Measurements from ENCODE around the gene PAPPA2.

PAPPA2 gene

GRCh38 chr1:176775996-176776395 lies 313.0 kb downstream of the PAPPA2 start:
- no peak for DNase-seq

- no peak for DNase-seq
Observed at GRCh38 chr1:176778056-176778455, 315.1 kb downstream of the PAPPA2 start.

DNA sequence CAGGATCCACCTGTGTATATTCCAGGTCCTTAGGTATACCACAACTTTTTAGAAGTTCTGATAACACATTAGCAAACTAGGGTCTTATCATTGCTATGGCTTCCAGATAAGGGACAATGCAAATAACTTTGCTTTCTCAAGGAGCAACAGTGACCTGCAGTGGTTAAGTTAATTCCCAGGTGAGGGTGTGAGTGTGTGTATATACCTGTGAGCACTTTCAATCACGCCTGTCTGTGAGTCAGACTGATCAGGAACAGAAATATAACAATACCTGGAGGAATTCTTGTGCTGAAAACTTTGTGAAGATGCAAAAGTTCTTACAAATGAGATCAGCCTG lies 317.0 kb downstream of the PAPPA2 start:
- DNase-seq = no peak

DNA sequence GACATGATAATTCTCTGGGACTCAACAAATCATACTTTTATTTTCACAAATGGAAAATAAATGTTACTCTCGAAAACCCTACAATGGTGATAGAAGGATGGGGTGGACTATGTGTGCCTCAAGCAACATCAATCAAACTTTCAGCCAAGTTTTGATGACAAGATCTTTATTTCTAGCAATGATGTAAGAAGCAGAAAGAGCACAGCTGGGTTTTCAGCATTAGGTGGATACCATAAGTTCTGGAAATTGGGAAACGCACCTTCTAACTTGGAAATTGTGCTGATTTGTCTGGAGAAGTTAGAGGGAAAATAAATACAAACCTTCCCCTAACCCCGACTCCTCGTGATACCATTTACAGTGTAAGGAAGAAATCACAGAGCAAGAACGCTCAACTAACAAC lies 320.3 kb downstream of the PAPPA2 start:
- DNase-seq = no peak

DNA sequence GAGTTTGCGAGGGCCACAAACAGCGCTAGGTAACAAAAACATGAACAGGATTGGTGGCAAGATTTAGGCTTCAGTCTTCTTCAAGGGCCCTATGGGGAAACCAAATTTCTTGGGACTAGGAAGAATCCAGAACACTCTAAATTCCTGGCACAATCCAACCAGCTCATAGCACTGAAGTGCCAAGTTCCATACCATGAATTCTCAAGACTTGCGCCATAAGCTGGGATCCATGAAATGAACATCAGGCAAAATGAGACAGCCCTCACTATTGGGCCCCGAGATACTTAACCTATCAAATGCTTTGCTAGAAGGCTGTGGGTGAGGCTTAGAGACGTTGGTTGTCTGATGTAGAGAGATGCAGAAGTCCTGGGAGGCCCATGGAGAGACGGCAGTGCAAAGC lies 322.1 kb downstream of the PAPPA2 start:
- DNase-seq = no peak

DNA sequence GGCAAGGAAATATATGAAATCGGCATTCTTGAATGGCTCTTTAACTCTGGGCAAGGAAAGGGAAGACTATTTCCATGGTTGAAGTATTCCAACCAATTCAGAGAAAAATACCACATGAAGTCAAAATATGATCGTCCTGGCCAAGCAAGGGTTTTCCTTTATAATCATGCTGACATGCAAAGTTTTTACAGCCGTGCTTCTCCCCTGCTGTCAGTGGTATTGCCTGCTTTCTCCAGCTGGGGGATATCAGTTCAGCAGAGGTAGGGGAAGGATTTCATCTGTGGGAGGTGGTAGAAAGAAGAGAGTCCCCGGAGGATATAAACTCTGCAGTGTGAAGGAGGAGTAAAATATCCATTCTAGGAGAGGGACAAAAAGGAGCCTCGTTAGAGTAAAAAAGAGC lies 322.8 kb downstream of the PAPPA2 start:
- no peak for DNase-seq

DNA sequence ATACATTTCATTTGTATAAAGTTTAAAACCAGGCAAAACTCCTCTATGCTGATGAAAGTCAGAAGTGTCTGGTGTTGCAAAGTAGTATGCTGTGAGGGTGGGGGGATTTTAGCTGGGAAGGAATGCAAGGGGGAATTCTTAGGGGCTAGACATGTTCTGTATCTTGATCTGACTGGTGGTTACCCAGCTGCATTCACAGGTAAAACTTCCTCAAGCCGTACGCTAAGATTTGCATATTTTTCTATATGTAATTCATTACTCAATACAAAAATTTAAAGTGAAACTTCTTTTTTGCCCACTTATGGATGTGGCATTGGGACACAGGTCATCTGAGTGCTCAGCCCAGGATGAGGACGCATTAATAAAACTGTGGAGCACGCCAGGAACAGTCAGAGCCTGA lies 323.3 kb downstream of the PAPPA2 start:
- DNase-seq = no peak

- DNase-seq = no peak
Observed at GRCh38 chr1:176789571-176790090, 326.7 kb downstream of the PAPPA2 start.

DNA sequence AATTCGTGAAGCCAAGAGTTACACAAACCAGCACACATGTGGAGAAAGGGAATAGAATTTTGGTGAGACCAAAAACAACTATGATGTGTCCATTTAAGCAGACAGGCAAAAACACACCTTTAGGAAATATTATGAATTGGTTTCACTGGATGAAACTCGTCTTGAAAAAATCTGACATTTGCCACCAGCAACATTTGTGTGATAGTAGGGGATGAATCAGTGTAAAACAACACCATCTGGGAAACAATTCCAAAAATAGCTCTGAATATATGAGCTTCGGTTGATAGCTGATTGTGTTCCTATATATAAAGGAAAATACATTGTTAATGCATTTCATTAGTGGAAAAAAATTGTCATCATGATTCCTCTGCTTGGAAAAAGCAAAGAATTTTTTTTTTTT lies 327.8 kb downstream of the PAPPA2 start:
- no peak for DNase-seq

GRCh38 chr1:176791906-176792305 lies 328.9 kb downstream of the PAPPA2 start:
- no peak for DNase-seq

GRCh38 chr1:176794897-176795508 lies 332.0 kb downstream of the PAPPA2 start:
- DNase-seq = no peak

- DNase-seq = no peak
Observed at GRCh38 chr1:176795929-176796328, 333.0 kb downstream of the PAPPA2 start.

DNA sequence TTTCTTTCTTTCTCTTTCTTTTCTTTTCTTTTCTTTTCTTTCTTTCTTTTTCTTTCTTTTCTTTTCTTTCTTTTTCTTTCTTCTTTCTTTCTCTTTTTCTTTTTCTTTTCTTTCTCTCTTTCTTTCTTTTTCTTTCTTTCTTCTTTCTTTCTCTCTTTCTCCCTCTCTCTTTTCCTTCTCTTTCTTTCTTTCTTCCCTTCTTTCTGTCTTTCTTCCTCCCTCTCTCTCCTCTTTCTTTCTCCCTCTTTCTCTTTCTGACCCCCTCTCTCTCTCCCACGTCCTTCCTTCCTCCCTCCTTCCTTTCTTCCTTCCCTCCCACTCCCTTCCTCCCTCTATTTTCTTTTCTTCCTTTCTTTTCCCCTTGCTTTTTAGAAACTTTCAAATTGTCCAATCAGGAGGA lies 333.6 kb downstream of the PAPPA2 start:
- DNase-seq = no peak

DNA sequence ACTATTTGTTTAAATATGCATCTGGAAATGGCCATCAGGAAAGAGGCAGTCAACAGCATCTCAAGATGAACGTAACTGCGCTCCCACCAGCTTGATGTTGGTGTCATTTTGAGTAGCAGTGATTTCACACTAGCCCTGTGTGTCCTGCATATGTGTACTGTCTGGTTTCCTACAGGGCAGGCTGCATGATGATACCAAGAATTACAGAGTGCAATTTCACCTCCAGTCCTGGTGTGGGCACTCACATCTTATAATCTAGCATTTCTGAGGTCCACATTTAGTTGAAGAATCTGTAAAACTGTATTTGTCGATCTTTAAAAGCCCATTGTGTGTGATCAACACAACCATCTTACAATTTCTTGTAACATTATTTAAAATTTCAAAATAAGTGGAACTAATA lies 336.4 kb downstream of the PAPPA2 start:
- DNase-seq = no peak

DNA sequence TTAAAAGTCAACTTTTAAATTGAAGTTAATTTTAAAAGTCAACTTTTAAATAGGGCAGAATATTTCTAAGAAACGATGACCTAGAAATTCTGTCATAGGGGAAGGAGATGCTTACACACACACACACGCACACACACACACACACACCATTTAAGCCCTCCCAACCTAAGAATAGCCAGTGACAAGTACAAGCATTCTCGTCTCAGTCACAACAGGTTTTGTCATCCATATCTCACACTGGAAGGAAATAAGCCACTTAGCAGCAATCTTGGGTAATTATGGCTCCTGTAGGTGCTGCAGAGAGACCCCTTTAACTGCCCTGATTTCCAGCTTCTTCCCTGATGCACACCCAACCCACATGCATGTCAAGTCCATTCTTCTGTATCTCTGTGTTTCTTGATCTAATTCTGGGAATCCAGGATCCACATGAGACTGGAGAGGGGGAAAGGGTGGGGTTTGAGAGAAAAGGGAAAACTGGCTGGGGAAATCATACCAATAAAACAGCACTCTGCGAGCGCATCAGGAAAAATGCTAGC lies 338.1 kb downstream of the PAPPA2 start:
- no peak for DNase-seq

DNA sequence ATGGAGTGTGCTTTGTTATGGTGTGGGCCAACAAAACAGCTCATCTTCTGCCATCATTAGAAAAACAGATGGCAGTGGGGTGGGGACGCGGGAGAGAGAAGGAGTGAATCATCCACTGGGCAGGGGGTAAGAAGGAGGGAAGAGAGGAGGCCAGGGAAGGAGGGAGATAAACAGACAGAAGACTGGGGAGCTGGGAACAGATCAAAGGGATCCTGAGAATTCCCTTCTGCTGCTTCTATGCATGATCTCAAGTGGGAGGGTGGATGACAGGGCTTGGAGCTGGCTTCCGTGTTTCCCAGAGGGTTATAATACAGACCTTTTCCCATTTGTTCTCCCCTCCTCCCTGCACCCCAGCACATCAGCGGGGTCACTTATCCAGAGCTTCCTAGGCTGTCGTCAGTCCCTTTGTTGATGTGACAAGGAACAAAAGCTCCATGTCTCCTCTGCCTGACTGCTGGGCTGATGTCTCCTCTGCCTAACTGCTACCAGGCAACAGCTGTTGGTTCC lies 338.6 kb downstream of the PAPPA2 start:
- DNase-seq = no peak

DNA sequence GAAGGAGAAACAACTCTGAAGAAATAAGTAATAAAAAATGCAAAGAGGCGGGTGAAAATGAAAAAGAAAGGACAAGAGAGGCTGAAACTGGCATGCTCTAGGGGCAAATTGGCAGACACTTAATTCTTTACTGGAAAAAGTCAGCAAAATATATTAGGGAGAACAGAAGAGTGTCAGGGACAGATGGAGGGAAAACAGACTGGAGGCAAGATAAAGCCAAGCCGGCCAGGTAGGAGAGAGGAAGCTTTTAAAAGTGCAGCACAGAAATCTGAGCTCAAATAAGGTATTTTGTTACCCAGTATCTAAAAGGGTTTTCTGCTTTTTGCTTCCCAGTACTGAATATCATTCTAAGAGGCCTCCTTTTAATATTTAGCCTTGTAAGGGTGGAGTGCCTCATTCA lies 339.3 kb downstream of the PAPPA2 start:
- no peak for DNase-seq

GRCh38 chr1:176803042-176803441 lies 340.1 kb downstream of the PAPPA2 start:
- no peak for DNase-seq

DNA sequence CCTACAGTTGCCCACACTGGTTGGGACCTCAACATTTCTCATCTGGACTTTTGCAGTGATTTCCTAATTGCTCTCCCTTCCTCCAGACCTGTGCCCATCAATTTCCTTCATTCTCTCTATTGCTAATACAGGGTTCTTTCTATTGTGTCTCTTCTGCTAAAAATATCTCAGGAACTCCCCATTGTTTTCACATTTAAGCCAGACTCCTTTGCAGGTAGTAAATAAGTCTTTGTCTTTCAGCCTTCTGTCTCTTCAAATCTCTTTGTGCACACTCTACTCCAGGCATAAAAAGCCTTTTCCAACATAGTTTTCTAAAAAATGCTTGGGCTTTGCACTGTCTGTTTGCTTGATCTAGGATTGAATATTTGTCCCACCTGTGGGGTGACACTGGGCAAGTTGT lies 340.6 kb downstream of the PAPPA2 start:
- DNase-seq = no peak

DNA sequence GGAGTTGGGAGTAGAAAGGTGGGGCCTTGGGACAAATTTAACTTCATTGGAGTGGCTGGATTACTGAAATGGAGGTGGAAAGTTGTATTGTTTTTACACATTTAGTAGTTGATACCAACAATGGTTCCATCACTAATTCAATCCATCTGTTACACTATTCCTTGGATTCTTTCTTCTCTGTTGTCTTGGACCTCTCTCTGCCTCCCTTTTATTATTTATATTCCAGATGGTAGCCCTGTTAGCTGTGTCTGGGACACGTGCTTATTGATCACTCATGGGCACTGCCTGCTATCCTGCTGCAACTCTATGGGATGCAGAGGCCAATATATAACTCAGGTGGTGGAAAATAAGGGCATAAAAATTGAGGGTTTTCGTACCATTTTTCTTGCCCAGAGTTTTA lies 346.3 kb downstream of the PAPPA2 start:
- no peak for DNase-seq

DNA sequence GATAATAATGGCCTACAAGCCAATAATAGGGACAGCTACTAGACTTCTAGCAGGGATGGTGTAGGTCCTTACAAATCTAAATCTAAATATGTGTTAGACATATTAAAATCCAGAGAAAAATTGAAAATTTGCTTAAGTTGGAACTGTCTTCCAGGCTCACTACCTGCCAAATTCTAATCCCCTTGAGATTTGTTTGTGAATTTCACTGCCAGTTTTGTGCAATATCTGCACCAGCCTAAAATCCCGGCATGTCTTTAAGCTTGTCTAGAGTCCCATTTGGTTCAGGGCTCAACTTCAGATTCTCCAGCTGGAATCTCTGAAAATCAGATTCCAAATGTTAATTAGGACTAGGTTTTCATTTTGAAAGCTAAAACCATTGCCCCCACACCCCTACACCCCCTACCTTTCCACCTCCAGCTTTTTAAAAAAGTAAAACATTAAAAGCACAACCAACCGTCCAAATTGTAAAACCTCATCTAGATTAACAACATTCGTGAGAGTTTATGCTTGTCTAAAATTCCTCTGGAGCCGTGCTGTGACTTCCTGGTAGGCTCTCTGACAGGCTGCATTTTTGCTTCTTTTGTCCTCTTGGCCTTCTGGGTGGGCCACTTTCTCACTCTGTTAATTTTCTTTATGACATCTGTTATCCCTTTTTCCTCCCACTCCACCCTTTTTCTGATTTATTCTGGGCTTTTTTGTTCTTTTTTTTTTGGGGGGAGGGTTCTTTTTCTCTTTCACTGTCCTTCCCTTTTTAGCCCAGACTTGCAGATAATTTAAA lies 348.7 kb downstream of the PAPPA2 start:
- DNase-seq = no peak

GRCh38 chr1:176815621-176816020 lies 352.6 kb downstream of the PAPPA2 start:
- DNase-seq = no peak

DNA sequence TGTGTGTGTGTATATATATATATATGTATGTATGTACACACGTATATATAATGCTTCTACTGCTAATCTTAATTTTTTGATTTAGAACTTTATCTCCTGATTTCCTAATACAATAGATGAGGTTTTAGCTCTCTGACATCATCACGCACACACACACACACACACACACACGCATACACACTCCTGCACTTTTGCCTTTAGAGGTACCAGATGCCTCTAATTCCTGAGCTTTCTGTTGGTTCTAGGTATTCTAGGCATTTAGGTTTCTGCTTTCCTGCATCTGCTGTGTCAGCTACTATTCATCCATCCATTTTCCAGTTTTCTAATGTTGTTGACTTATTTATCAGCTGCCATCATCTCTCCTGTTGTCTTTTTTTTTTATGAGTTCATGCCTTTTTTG lies 353.3 kb downstream of the PAPPA2 start:
- DNase-seq = no peak

DNA sequence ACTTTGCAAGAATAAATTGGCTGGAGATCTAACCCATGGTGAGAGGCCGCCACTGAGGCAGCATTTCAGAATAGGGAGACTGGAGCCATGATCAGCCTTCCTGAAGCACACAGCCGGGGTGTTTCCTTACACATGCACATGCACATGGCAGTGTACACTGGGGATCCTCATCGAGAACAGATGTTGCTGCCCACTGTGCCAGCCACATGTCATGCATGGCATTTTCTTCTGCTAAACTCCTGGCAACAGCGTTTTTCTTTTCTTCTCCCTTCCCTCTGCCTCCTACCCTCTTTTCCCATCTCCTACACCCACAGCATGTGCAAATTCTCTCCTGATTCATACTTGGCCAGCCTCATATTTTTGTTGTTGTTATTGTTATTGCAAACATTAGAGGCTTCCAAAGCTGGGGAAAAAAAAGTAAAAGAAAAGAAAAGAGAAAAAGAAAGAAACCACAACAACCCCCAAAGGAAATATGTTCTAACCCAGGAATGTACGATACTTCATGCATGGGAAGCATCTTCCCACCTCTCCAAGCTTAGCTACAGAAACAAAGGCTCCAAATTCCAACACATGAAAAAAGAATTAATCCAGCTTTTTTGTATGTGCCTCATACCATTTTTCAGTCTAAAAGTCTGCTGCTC lies 357.5 kb downstream of the PAPPA2 start:
- DNase-seq = no peak

All from activated naive CD4-positive, alpha-beta T cell treated with anti-CD3 and anti-CD28 coated beads, Interleukin-2, amount 50 U/mL, for 16 hours (primary cell).